Caco-2 (cell line): ENCODE measurements around the gene LBHD2. TPM values are rescaled to one million over a fixed set of nuclear protein-coding genes. Genes with fewer than 3 reads are reported as not detected.

Experiments used
- BruUV-seq: library from RNA; stranded (reverse); fragments of 400-500 nt; replicated peaks from 2 replicates; lab custom pipeline; 2021; lab: Mats Ljungman, UMichigan
- CTCF ChIA-PET: fragments of 300-600 bp; sonication (Branson Sonifier 250); formaldehyde crosslinking; loops from one replicate; lab custom pipeline; 2022; ENCODE audit warnings: antibody characterized with exemption; lab: Charles Lee
- POLR2A ChIA-PET: fragments of 300-600 bp; sonication (Branson Sonifier 250); formaldehyde crosslinking; loops from one replicate; lab custom pipeline; 2022; ENCODE audit warnings: antibody characterized with exemption; lab: Charles Lee
- DNase-seq, 2 experiments: peaks; one replicate each; pipeline versions ENCODE4 v3.0.0 to v3.0.0-alpha.2; 2020 to 2022
- H3K27me3 ChIP-seq: replicated peaks from 2 replicates; pipeline ENCODE4 v1.6.0; 2011; ENCODE audit warnings: low read length; ENCODE audit not compliant: control insufficient read depth, insufficient read depth
- H3K36me3 ChIP-seq: 2 replicates; pipeline ENCODE4 v1.5.1; 2011; ENCODE audit warnings: low read length; ENCODE audit not compliant: control insufficient read depth, insufficient read depth
- H3K4me1 ChIP-seq: fragments of 250-450 bp; sonication (Bioruptor Pico); 2 replicates; pipeline ENCODE4 v1.5.1; 2020; ENCODE audit warnings: mild to moderate bottlenecking
- H3K4me3 ChIP-seq: 2 replicates; pipeline ENCODE4 v1.5.1; 2011; ENCODE audit warnings: low read depth, mild to moderate bottlenecking, control low read depth, low read length
- H3K9me3 ChIP-seq: fragments of 250-450 bp; sonication (Bioruptor Pico); 2 replicates; pipeline ENCODE4 v1.5.1; 2020; ENCODE audit warnings: mild to moderate bottlenecking, moderate library complexity
- H3K27ac Mint-ChIP-seq: one replicate; pipeline ENCODE4 v1.8.0; 2022; ENCODE audit warnings: mixed read lengths; ENCODE audit not compliant: unreplicated experiment
- H3K27me3 Mint-ChIP-seq: one replicate; pipeline ENCODE4 v1.8.0; 2022; ENCODE audit warnings: mixed read lengths; ENCODE audit not compliant: insufficient read depth, unreplicated experiment
- H3K36me3 Mint-ChIP-seq: one replicate; pipeline ENCODE4 v1.8.0; 2022; ENCODE audit warnings: mild to moderate bottlenecking, mixed read lengths; ENCODE audit not compliant: insufficient read depth, unreplicated experiment
- H3K4me1 Mint-ChIP-seq: one replicate; pipeline ENCODE4 v1.8.0; 2022; ENCODE audit warnings: low read depth, mixed read lengths; ENCODE audit not compliant: unreplicated experiment
- H3K4me3 Mint-ChIP-seq: one replicate; pipeline ENCODE4 v1.8.0; 2022; ENCODE audit warnings: mild to moderate bottlenecking, moderate library complexity, mixed read lengths; ENCODE audit not compliant: unreplicated experiment
- H3K9me3 Mint-ChIP-seq: one replicate; pipeline ENCODE4 v1.8.0; 2022; ENCODE audit warnings: mixed read lengths; ENCODE audit not compliant: unreplicated experiment
- CTCF ChIP-seq, 2 experiments: fragments of 200-600 bp in 1 of 2; IDR thresholded peaks; 1 replicate in 1 of 2; 2 replicates in 1 of 2; pipeline versions ENCODE4 v1.5.1 to v1.8.0; 2011 to 2022; ENCODE audit warnings: antibody characterized with exemption in 1 of 2, control low read depth in 1 of 2, inconsistent platforms in 1 of 2, low read depth in 1 of 2, low read length in 1 of 2, mild to moderate bottlenecking in 1 of 2, moderate library complexity in 1 of 2; ENCODE audit not compliant: insufficient read depth in 1 of 2, severe bottlenecking in 1 of 2, unreplicated experiment in 1 of 2
- intact Hi-C: fragments of 100-400 bp; cut with micrococcal nuclease; formaldehyde crosslinking; loops from one replicate; pipeline ENCODE4 v1.10.0; 2022; ENCODE audit not compliant: unreplicated experiment
- total RNA-seq: library from RNA; stranded (reverse); gene quantifications from 2 replicates; pipeline ENCODE4 v1.2.3, GENCODE V29; 2022

LBHD2 gene
- total RNA-seq, 1 experiment from 2014 or later, result not detected

GRCh38 chr14:103130965-103131364 is 47.0 kb downstream of the LBHD2 start:
- Mint-ChIP-seq H3K4me3 (no peak overlapping the region), H3K9me3 (no peaks in the 10 kb centered on the region), H3K27me3 (no peaks in the 10 kb centered on the region), H3K36me3 (no peaks in the 10 kb centered on the region), H3K4me1 (peaks cover 6% of the 10 kb centered on the region), H3K27ac (peak overlapping the region; percentile 2)
- H3K36me3 ChIP-seq, result no peaks in the 10 kb centered on the region
- H3K9me3 ChIP-seq, result no peaks in the 10 kb centered on the region
- H3K27me3 ChIP-seq, result no peaks in the 10 kb centered on the region
- DNase-seq, result no peak
- ChIA-PET CTCF (no interaction called here), POLR2A (no interaction called here)
- TF ChIP-seq CTCF (IDR thresholded peaks at IDR 0.05; ENCODE audit: insufficient read depth in 1 of 2, low read depth in 1 of 2, low read length in 1 of 2, severe bottlenecking in 1 of 2, unreplicated experiment in 1 of 2), result no peak
- H3K4me1 ChIP-seq, result peaks cover 7% of the 10 kb centered on the region
- no TSS peak for BruUV-seq
- intact Hi-C loops, result no loop called here
- no peak overlapping the region for H3K4me3 ChIP-seq

- no peaks in the 10 kb centered on the region for H3K36me3 Mint-ChIP-seq
- intact Hi-C loops, result no loop called here
- no peaks in the 10 kb centered on the region for H3K9me3 Mint-ChIP-seq
- H3K27me3 ChIP-seq, result no peaks in the 10 kb centered on the region
- H3K36me3 ChIP-seq, result no peaks in the 10 kb centered on the region
- no peak for DNase-seq
- H3K4me1 ChIP-seq, result peaks cover 7% of the 10 kb centered on the region
- CTCF ChIA-PET, result no interaction called here
- H3K27me3 Mint-ChIP-seq, result no peaks in the 10 kb centered on the region
- peaks cover under 1% of the 10 kb centered on the region for H3K4me1 Mint-ChIP-seq
- BruUV-seq, result no TSS peak
- POLR2A ChIA-PET, result no interaction called here
- peak overlapping the region; percentile 2 for H3K27ac Mint-ChIP-seq
- H3K4me3 ChIP-seq, result no peak overlapping the region
- no peak overlapping the region for H3K4me3 Mint-ChIP-seq
- no peaks in the 10 kb centered on the region for H3K9me3 ChIP-seq
- no peak for TF ChIP-seq CTCF (IDR thresholded peaks at IDR 0.05; ENCODE audit: insufficient read depth in 1 of 2, low read depth in 1 of 2, low read length in 1 of 2, severe bottlenecking in 1 of 2, unreplicated experiment in 1 of 2)
Measured at GRCh38 chr14:103131580-103131979, 47.6 kb downstream of the LBHD2 start.

DNA sequence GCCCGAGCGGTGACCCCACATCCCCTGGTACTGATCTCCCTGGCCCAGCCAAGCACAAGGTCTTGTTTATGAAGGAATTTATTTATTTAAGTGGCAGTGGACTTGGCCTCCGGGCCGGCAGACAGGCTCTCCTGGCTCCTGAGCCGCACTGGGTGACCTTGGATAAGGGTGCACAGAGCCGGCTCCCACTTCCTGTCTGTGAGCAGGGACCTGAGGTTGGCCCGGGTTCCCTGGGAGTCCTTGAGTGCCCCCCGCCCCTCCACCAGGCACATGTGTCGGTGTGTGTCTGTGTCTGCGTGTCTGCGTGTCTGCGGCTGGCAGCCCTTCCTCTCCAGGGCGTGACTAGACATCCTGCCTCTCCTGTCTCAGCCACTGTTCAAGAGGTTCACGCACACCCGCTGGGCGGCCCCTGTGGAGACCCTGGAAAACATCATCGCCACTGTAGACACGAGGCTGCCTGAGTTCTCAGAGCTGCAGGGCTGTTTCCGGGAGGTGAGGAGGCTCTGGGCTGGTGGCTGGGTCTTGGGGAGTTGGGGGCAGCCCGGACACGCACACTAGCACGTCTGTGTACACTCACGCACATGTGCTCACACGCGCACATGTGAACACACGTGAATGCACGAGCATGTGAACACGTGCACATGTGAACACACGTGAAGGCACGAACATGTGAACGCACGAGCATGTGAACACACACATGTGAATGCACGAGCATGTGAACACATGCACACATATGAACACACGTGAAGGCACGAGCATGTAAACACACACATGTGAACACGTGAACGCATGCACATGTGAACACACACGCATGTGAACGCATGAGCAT is 48.6 kb downstream of the LBHD2 start:
- no peaks in the 10 kb centered on the region for H3K9me3 Mint-ChIP-seq
- Histone ChIP-seq H3K9me3 (no peaks in the 10 kb centered on the region), H3K27me3 (no peaks in the 10 kb centered on the region), H3K36me3 (no peaks in the 10 kb centered on the region), H3K4me3 (no peak overlapping the region), H3K4me1 (peaks cover 9% of the 10 kb centered on the region)
- no peak for DNase-seq
- no peaks in the 10 kb centered on the region for H3K27me3 Mint-ChIP-seq
- CTCF ChIA-PET, result no interaction called here
- H3K36me3 Mint-ChIP-seq, result no peaks in the 10 kb centered on the region
- intact Hi-C loops, result no loop called here
- no peak for TF ChIP-seq CTCF (IDR thresholded peaks at IDR 0.05; ENCODE audit: insufficient read depth in 1 of 2, low read depth in 1 of 2, low read length in 1 of 2, severe bottlenecking in 1 of 2, unreplicated experiment in 1 of 2)
- H3K27ac Mint-ChIP-seq, result no peak overlapping the region
- H3K4me1 Mint-ChIP-seq, result peaks cover 6% of the 10 kb centered on the region
- BruUV-seq, result no TSS peak
- POLR2A ChIA-PET, result no interaction called here
- no peak overlapping the region for H3K4me3 Mint-ChIP-seq
